HEK293 (cell line): ENCODE results near the gene CCNDBP1.

Source experiments
- CTCF ChIA-PET: fragments of 350-600 bp; formaldehyde crosslinking; extraction: SDS; loops from one replicate; lab custom pipeline; 2021; ENCODE audit warnings: antibody characterized with exemption; lab: Yijun Ruan, JAX
- POLR2A ChIA-PET: fragments of 300-600 bp; formaldehyde crosslinking; extraction: SDS; loops from one replicate; lab custom pipeline; 2020; ENCODE audit warnings: antibody characterized with exemption, inconsistent platforms; lab: Yijun Ruan, JAX
- H3K27ac ChIP-seq: fragments of 200-500 bp; sonication (Bioruptor generic); 2 replicates; pipeline ENCODE4 v1.5.1; 2014; ENCODE audit warnings: low read depth, low read length, control low read depth, inconsistent platforms; ENCODE audit errors: extremely low read depth
- H3K36me3 ChIP-seq, 2 experiments: fragments of 200-500 bp in 1 of 2; sonication (Bioruptor generic) in 1 of 2; 1 replicate in 1 of 2; 2 replicates in 1 of 2; pipeline ENCODE4 v1.5.1; 2014 to 2017; ENCODE audit warnings: inconsistent platforms in 2 of 2, low read length in 2 of 2; ENCODE audit not compliant: control insufficient read depth in 2 of 2, insufficient read depth in 1 of 2
- H3K4me1 ChIP-seq: fragments of 200-500 bp; sonication (Bioruptor generic); 2 replicates; pipeline ENCODE4 v1.5.1; 2014; ENCODE audit warnings: mild to moderate bottlenecking, low read length, inconsistent platforms; ENCODE audit not compliant: control insufficient read depth, insufficient read depth
- H3K4me3 ChIP-seq: 2 replicates; pipeline ENCODE4 v1.5.1; 2011; ENCODE audit warnings: low read depth, mild to moderate bottlenecking, control low read depth, low read length, moderate library complexity
- H3K9me3 ChIP-seq: fragments of 200-500 bp; sonication (Bioruptor generic); 2 replicates; pipeline ENCODE4 v1.5.1; 2014; ENCODE audit warnings: low read depth, low read length, inconsistent platforms; ENCODE audit not compliant: control insufficient read depth, insufficient read depth
- KLF9 ChIP-seq: fragments of 450-650 bp; formaldehyde crosslinking; IDR thresholded peaks from 2 replicates; pipeline ENCODE4 v1.5.1; 2016; ENCODE audit warnings: missing biosample characterization, missing genetic modification characterization, low read depth
- MZF1 ChIP-seq: fragments of 450-650 bp; formaldehyde crosslinking; IDR thresholded peaks from 2 replicates; pipeline ENCODE4 v1.5.1; 2017; ENCODE audit warnings: missing biosample characterization, missing genetic modification characterization, borderline replicate concordance
- PRDM10 ChIP-seq: fragments of 450-650 bp; formaldehyde crosslinking; IDR thresholded peaks from 2 replicates; pipeline ENCODE4 v1.5.1; 2016; ENCODE audit warnings: missing biosample characterization, missing genetic modification characterization
- RBAK ChIP-seq: fragments of 450-650 bp; formaldehyde crosslinking; IDR thresholded peaks from 2 replicates; pipeline ENCODE4 v1.5.1; 2016; ENCODE audit warnings: missing biosample characterization, missing genetic modification characterization
- YY1 ChIP-seq: fragments of 450-650 bp; formaldehyde crosslinking; IDR thresholded peaks from 2 replicates; pipeline ENCODE4 v1.5.1; 2018; ENCODE audit warnings: missing biosample characterization, missing genetic modification characterization
- ZFP41 ChIP-seq: fragments of 450-650 bp; formaldehyde crosslinking; IDR thresholded peaks from 2 replicates; pipeline ENCODE4 v1.5.1; 2016; ENCODE audit warnings: missing biosample characterization, missing genetic modification characterization, borderline replicate concordance
- ZNF10 ChIP-seq: fragments of 450-650 bp; formaldehyde crosslinking; IDR thresholded peaks from 2 replicates; pipeline ENCODE4 v1.5.1; 2017; ENCODE audit warnings: missing biosample characterization, missing genetic modification characterization
- ZNF133 ChIP-seq: fragments of 450-650 bp; formaldehyde crosslinking; IDR thresholded peaks from 2 replicates; pipeline ENCODE4 v1.5.1; 2016; ENCODE audit warnings: missing biosample characterization, missing genetic modification characterization
- ZNF174 ChIP-seq: fragments of 450-650 bp; formaldehyde crosslinking; IDR thresholded peaks from 2 replicates; pipeline ENCODE4 v1.5.0; 2017; ENCODE audit warnings: missing biosample characterization, mild to moderate bottlenecking, missing genetic modification characterization
- ZNF184 ChIP-seq: fragments of 450-650 bp; IDR thresholded peaks from 2 replicates; pipeline ENCODE4 v1.5.1; 2018; ENCODE audit warnings: missing biosample characterization, mild to moderate bottlenecking, missing genetic modification characterization
- ZNF202 ChIP-seq: fragments of 450-650 bp; formaldehyde crosslinking; IDR thresholded peaks from 2 replicates; pipeline ENCODE4 v1.5.1; 2016; ENCODE audit warnings: missing biosample characterization, missing genetic modification characterization, borderline replicate concordance
- ZNF214 ChIP-seq: fragments of 450-650 bp; formaldehyde crosslinking; IDR thresholded peaks from 2 replicates; pipeline ENCODE4 v1.5.1; 2017; ENCODE audit warnings: missing biosample characterization, mild to moderate bottlenecking, missing genetic modification characterization, borderline replicate concordance
- ZNF23 ChIP-seq: fragments of 450-650 bp; formaldehyde crosslinking; IDR thresholded peaks from 2 replicates; pipeline ENCODE4 v1.5.1; 2016; ENCODE audit warnings: missing biosample characterization, missing genetic modification characterization, borderline replicate concordance
- ZNF548 ChIP-seq: fragments of 450-650 bp; formaldehyde crosslinking; IDR thresholded peaks from 2 replicates; pipeline ENCODE4 v1.5.1; 2016; ENCODE audit warnings: missing biosample characterization, missing genetic modification characterization
- ZNF560 ChIP-seq: fragments of 450-650 bp; formaldehyde crosslinking; IDR thresholded peaks from 2 replicates; pipeline ENCODE4 v1.5.1; 2017; ENCODE audit warnings: missing biosample characterization, missing genetic modification characterization, borderline replicate concordance
- ZNF777 ChIP-seq: fragments of 450-650 bp; formaldehyde crosslinking; IDR thresholded peaks from 2 replicates; pipeline ENCODE4 v1.5.1; 2017; ENCODE audit warnings: missing biosample characterization, missing genetic modification characterization, borderline replicate concordance
- ZNF791 ChIP-seq: fragments of 450-650 bp; formaldehyde crosslinking; IDR thresholded peaks from 2 replicates; pipeline ENCODE4 v1.5.1; 2016; ENCODE audit warnings: missing biosample characterization, missing genetic modification characterization
- TF ChIP-seq, protein P1 (sequence below): fragments of 450-650 bp; formaldehyde crosslinking; IDR thresholded peaks from 2 replicates; pipeline ENCODE4 v1.5.1; 2017; ENCODE audit warnings: missing biosample characterization, missing genetic modification characterization
- TF ChIP-seq, protein P2 (sequence below): fragments of 450-650 bp; formaldehyde crosslinking; IDR thresholded peaks from 2 replicates; pipeline ENCODE4 v1.5.1; 2016; ENCODE audit warnings: missing biosample characterization, missing genetic modification characterization

The CCNDBP1 gene

DNA sequence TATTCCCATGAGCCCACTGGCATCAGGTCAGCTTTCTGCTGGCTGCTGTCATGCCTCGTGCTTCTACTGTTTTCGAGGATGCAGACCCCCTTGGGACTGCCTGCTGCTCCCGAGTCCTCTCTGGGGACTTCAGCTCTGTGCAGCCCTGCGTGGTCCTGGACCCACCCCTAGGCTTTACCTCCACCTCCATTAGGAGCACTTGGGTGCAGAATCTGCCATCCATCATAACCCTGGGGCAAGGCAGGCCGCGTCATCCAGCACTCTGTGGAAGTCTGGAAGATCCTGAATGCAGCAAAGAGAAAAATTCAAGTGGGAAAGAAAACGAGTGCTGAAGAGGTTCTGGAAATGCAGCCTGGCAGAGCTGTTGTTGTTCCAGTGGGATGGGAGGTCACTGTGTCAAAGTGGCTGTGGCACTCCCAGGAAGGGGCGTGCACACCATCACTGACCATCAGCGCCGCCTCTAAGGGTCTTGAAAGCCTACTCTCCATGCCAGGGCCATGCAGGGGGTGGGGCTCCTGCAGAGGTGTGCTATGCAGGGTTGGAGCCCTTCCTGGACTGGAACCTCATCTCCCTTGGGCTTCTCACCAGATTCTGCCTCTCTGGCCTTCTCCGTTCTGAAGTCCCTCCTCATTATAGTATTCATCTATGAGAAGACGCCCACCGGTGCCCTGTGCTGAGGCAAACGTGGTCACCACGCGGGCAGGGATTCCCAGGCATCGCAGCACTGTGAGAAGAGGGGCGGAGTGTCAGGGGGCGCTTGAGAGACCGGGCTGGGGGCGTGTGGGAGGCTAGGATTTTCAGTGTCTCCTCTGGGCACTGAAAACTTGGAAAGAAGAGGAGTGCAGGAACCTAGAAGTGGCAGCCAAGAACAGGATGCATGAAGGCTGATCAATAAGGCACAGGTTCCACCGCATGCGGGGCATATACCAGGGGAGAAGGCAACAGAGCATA lies 23.1 kb downstream of the CCNDBP1 start:
- H3K4me1 ChIP-seq = no peaks in the 10 kb centered on the region
- CTCF ChIA-PET = interaction anchor here (0.7 to 2.3 kb wide), 2 partner anchors 77 to 104 kb away, joined by 4 to 6 read pairs; no protein-coding TSS in a partner anchor
- no peaks in the 10 kb centered on the region for H3K36me3 ChIP-seq
- no peak overlapping the region for H3K4me3 ChIP-seq
- H3K27ac ChIP-seq = no peak overlapping the region
- TF ChIP-seq, protein P1, sequence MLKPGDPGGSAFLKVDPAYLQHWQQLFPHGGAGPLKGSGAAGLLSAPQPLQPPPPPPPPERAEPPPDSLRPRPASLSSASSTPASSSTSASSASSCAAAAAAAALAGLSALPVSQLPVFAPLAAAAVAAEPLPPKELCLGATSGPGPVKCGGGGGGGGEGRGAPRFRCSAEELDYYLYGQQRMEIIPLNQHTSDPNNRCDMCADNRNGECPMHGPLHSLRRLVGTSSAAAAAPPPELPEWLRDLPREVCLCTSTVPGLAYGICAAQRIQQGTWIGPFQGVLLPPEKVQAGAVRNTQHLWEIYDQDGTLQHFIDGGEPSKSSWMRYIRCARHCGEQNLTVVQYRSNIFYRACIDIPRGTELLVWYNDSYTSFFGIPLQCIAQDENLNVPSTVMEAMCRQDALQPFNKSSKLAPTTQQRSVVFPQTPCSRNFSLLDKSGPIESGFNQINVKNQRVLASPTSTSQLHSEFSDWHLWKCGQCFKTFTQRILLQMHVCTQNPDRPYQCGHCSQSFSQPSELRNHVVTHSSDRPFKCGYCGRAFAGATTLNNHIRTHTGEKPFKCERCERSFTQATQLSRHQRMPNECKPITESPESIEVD (tag by site-specific recombination) = no peak
- TF ChIP-seq ZNF202 (tag by site-specific recombination) (no peak), ZNF174 (tag by site-specific recombination) (no peak), ZFP41 (tag by site-specific recombination) (no peak), ZNF560 (tag by site-specific recombination) (no peak), ZNF184 (no peak), ZNF214 (tag by site-specific recombination) (no peak), YY1 (tag by site-specific recombination) (no peak), ZNF791 (tag by site-specific recombination) (no peak), KLF9 (no peak), ZNF777 (no peak), ZNF548 (tag by site-specific recombination) (no peak), ZNF10 (no peak), RBAK (tag by site-specific recombination) (no peak), ZNF23 (tag by site-specific recombination) (no peak)
- H3K9me3 ChIP-seq = no peaks in the 10 kb centered on the region
- POLR2A ChIA-PET = no interaction called here

- Histone ChIP-seq H3K27ac (no peak overlapping the region), H3K4me3 (no peak overlapping the region), H3K36me3 (no peaks in the 10 kb centered on the region), H3K9me3 (no peaks in the 10 kb centered on the region), H3K4me1 (no peaks in the 10 kb centered on the region)
- ChIA-PET POLR2A (no interaction called here), CTCF (interaction anchor here (0.8 to 2.3 kb wide), 2 partner anchors 23 to 76 kb away, joined by 3 to 6 read pairs; no protein-coding TSS in a partner anchor)
- TF ChIP-seq PRDM10 (tag by site-specific recombination) = no peak
- TF ChIP-seq ZNF133 (tag by site-specific recombination) = no peak
- TF ChIP-seq, protein P2, sequence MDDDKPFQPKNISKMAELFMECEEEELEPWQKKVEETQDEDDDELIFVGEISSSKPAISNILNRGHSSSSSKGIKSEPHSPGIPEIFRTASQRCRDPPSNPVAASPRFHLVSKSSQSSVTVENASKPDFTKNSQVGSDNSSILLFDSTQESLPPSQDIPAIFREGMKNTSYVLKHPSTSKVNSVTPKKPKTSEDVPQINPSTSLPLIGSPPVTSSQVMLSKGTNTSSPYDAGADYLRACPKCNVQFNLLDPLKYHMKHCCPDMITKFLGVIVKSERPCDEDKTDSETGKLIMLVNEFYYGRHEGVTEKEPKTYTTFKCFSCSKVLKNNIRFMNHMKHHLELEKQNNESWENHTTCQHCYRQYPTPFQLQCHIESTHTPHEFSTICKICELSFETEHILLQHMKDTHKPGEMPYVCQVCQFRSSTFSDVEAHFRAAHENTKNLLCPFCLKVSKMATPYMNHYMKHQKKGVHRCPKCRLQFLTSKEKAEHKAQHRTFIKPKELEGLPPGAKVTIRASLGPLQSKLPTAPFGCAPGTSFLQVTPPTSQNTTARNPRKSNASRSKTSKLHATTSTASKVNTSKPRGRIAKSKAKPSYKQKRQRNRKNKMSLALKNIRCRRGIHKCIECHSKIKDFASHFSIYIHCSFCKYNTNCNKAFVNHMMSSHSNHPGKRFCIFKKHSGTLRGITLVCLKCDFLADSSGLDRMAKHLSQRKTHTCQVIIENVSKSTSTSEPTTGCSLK (tag by site-specific recombination) = no peak
- TF ChIP-seq MZF1 = no peak
- TF ChIP-seq, all 188 proteins: peak for 0
Observed at GRCh38 chr15:43209059-43209824, 24.0 kb downstream of the CCNDBP1 start.
